ENCODE measurements around the gene RPUSD1.

DNA sequence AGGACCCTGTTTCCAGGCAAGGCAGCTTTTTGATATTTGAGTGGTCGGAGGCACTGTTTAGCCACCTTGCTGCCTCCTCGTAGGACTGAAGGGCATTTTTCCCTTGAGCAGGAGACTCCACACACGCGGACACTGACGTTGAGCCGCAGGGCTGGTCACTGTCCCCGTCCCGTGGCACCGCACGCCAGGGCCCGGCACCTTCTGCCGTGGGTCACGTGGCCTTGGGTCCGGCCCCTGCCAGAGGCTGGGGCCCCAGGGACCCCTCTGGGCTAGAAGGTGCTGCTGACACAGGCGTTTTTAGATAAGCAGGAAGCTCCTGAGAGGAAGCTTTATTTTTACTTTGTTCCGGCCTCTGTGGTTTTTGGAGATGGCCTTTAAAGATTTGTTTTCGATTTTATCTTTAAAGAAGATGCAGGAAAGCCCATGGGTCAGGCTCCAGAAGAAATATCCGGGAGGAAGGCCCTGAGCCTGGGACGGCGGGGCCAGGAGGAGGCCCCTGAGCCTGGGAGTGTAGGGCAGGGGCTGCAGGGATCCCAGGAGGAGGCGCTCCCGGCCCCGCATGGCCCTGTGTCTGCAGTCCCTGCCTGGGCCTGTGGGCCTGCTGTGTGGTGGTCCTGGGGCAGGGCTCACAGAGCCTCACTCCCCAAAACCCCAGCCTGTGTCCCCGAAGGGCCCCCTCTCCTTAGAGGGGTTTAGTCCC, 42.8 kb upstream of the RPUSD1 start:
- TF ChIP-seq, protein P1, sequence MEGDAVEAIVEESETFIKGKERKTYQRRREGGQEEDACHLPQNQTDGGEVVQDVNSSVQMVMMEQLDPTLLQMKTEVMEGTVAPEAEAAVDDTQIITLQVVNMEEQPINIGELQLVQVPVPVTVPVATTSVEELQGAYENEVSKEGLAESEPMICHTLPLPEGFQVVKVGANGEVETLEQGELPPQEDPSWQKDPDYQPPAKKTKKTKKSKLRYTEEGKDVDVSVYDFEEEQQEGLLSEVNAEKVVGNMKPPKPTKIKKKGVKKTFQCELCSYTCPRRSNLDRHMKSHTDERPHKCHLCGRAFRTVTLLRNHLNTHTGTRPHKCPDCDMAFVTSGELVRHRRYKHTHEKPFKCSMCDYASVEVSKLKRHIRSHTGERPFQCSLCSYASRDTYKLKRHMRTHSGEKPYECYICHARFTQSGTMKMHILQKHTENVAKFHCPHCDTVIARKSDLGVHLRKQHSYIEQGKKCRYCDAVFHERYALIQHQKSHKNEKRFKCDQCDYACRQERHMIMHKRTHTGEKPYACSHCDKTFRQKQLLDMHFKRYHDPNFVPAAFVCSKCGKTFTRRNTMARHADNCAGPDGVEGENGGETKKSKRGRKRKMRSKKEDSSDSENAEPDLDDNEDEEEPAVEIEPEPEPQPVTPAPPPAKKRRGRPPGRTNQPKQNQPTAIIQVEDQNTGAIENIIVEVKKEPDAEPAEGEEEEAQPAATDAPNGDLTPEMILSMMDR (IDR thresholded peaks at IDR 0.05): no peak
- TF ChIP-seq POLR2A (IDR thresholded peaks at IDR 0.05): no peak

Measured in heart left ventricle (tissue), 13 donors.